Measurements from ENCODE around the gene THAP12.

The THAP12 gene

DNA sequence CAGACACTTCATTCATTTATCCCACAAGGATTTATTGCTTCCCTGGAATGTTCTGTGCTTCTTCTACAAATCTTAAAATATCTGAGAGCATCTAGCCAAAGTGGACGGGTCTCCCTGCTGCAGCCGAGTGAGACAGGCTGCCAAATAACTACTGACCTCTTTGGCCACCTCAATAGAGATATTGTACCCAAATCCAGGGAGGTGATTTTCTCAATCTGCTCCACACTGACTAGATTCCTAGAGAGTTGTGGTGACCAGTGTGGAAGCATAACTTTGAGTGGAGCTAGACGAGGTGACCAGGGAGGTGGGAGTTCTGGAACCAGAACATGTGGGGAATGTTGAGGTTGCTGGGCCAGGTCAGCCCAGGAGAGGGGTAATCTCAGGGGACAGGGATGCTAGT is 77.5 kb downstream of the THAP12 start:
- no peak for DNase-seq (ENCODE audit: low read depth)

DNA sequence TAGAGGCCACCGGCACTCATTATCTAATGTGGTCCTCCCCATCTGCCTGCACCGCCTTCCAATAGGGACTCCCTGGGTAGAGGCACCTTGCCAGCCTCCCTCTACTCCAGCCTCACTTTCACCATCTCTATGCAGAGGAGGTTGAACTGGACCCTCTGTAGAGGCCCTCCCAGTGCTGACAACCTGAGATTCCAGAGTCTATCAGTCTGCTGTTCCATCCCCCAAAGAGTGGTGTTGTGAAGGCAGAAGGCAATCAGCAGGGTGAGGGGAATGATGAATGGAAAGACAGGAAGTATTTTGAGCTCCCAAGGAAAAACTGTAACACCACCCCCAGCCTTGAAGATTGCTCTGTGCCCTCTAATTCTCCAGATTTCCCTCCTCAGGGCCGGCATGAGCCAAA is 77.9 kb downstream of the THAP12 start:
- DNase-seq (ENCODE audit: low read depth), result no peak
